Thoracic aorta (tissue), 2 donors: ENCODE data around the gene SCGN. TPM values are rescaled to one million over a fixed set of nuclear protein-coding genes. Genes with fewer than 3 reads are reported as not detected.

Experiments
- ATAC-seq: fragments of 150-250 bp; one replicate; pipeline ENCODE4 v1.8.0; 2017; ENCODE audit warnings: low read depth; ENCODE audit not compliant: insufficient number of reproducible peaks, low FRiP score
- DNase-seq: peaks from one replicate; pipeline ENCODE4 v3.0.0-alpha.2; 2020; ENCODE audit warnings: low spot score
- H3K27ac ChIP-seq, 2 donors: fragments of 200-600 bp; sonication (generic); 1 replicate in 1 of 2; 2 replicates in 1 of 2; pipeline ENCODE4 v1.5.1; 2016; ENCODE audit warnings: mild to moderate bottlenecking in 2 of 2, moderate library complexity in 2 of 2
- H3K27me3 ChIP-seq: fragments of 200-600 bp; sonication (generic); replicated peaks from 2 replicates; pipeline ENCODE4 v1.6.0; 2016; ENCODE audit warnings: mild to moderate bottlenecking; ENCODE audit not compliant: insufficient read depth
- H3K36me3 ChIP-seq: fragments of 200-600 bp; sonication (generic); one replicate; pipeline ENCODE4 v1.5.1; 2016
- H3K4me1 ChIP-seq, 2 donors: fragments of 200-600 bp; sonication (generic); 1 replicate in 1 of 2; 2 replicates in 1 of 2; pipeline versions ENCODE4 v1.5.1 to v1.6.0; 2016; ENCODE audit warnings: low read depth in 2 of 2, mild to moderate bottlenecking in 1 of 2; ENCODE audit not compliant: control insufficient read depth in 1 of 2
- H3K4me3 ChIP-seq: fragments of 200-600 bp; sonication (generic); 2 replicates; pipeline ENCODE4 v1.5.1; 2016; ENCODE audit warnings: mild to moderate bottlenecking
- H3K9me3 ChIP-seq: fragments of 200-600 bp; sonication (generic); 2 replicates; pipeline ENCODE4 v1.5.1; 2016
- total RNA-seq, 2 donors: library from RNA; depleted of rRNA; stranded (reverse); fragments of >200 nt; gene quantifications; one replicate each; pipeline versions ENCODE4 v1.1.0 to v1.2.3, GENCODE V29; 2016
- TF ChIP-seq, protein P1 (sequence below): fragments of 200-600 bp; sonication (generic); IDR thresholded peaks from one replicate; pipeline ENCODE4 v1.5.1; 2019; ENCODE audit warnings: antibody characterized with exemption

SCGN gene
- total RNA-seq, 2 donors from 2014 or later = 1.4 to 4.5 TPM

DNA sequence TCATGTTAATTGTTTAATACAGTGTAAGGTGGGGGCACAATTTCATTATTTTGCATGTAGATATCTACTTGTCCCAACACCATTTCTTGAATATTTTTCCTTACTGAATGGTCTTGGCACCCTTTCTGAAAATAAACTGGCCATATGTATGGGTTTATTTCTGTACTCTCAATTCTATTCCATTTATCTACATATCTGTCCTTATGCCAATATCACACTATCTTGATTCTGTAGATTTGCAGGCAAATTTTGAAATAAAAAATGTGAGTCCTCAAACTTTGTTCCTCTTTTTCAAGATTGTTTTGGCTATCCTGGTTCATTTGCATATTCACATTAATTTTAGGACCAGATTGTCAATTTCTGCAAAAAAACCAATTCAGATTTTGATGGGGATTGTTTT, 34.8 kb downstream of the SCGN start:
- Histone ChIP-seq H3K36me3 (no peaks in the 10 kb centered on the region), H3K4me1 (no peaks in the 10 kb centered on the region), H3K4me3 (no peak overlapping the region), H3K27ac (no peak overlapping the region), H3K9me3 (no peaks in the 10 kb centered on the region), H3K27me3 (no peaks in the 10 kb centered on the region)
- TF ChIP-seq, protein P1, sequence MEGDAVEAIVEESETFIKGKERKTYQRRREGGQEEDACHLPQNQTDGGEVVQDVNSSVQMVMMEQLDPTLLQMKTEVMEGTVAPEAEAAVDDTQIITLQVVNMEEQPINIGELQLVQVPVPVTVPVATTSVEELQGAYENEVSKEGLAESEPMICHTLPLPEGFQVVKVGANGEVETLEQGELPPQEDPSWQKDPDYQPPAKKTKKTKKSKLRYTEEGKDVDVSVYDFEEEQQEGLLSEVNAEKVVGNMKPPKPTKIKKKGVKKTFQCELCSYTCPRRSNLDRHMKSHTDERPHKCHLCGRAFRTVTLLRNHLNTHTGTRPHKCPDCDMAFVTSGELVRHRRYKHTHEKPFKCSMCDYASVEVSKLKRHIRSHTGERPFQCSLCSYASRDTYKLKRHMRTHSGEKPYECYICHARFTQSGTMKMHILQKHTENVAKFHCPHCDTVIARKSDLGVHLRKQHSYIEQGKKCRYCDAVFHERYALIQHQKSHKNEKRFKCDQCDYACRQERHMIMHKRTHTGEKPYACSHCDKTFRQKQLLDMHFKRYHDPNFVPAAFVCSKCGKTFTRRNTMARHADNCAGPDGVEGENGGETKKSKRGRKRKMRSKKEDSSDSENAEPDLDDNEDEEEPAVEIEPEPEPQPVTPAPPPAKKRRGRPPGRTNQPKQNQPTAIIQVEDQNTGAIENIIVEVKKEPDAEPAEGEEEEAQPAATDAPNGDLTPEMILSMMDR = no peak
- DNase-seq (no peak), ATAC-seq (no peak)

DNA sequence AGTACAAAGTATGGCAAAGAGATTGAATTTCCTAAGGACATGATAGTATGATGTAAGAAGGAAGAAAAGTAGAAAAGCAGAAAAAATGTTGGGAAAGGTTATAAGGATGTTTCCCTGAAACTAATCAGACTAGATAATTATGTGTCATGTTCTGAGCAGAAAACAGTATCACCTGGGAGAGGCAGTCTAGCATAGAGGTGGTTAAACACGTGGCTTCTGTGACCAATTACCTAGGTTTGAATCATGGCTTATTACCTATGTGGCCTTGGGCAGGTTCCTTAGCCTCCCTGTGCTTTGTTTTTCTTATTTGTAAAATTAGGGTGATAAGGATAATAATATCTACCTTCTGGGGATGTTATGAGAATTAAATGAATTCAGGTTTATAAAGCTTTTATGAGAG, 38.0 kb downstream of the SCGN start:
- Histone ChIP-seq H3K27ac (no peak overlapping the region), H3K4me3 (no peak overlapping the region), H3K27me3 (no peaks in the 10 kb centered on the region), H3K4me1 (no peaks in the 10 kb centered on the region), H3K9me3 (no peaks in the 10 kb centered on the region), H3K36me3 (no peaks in the 10 kb centered on the region)
- no peak for DNase-seq
- TF ChIP-seq, protein P1 = no peak
- no peak for ATAC-seq

DNA sequence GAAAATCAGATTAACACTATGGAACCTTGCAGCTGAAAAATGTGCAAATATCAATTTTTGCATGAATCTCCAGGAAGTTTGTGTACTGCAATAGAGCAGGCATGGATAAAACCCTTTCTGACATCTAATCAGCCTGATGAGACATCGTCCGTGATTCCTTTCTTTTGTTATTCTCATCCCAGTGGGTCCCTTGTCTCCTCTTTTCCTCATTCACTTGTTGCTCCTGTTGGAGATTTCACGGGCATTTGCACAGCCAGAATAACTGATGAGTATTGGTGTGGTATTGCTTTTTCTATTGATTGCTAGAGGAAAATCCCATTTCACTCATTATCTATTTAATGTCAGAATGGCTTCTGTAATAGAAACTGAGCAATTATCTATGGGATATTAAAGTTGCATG, 39.9 kb downstream of the SCGN start:
- no peaks in the 10 kb centered on the region for H3K27me3 ChIP-seq
- H3K4me1 ChIP-seq = no peaks in the 10 kb centered on the region

DNA sequence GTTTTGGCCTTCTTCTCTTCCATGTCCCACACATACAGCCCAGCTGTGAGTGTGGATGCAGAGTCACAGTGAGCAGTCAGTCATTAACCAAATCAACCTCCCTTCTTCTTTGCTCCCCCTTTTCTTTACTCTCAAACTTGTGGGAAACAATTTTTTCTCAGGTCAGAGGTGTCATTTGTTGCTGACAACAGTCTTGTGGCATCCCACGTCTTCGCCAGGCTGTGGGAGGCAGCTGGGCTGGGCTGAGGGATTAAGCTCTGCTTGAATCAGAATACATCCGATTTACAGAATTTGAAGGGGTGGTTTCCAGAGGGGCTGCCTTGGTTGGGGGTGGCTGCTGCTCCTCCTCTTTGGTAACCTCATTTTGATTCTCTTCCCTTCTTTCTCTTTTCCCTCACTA, 40.5 kb downstream of the SCGN start:
- ATAC-seq (no peak), DNase-seq (no peak)
- Histone ChIP-seq H3K36me3 (no peaks in the 10 kb centered on the region), H3K27ac (no peak overlapping the region), H3K4me3 (no peak overlapping the region), H3K27me3 (no peaks in the 10 kb centered on the region), H3K9me3 (no peaks in the 10 kb centered on the region), H3K4me1 (no peaks in the 10 kb centered on the region)
- TF ChIP-seq, protein P1 = no peak

More for the DNA sequence above, 39.9 kb downstream of the SCGN start:
- TF ChIP-seq, protein P1 = no peak
- ATAC-seq (no peak), DNase-seq (no peak)
- Histone ChIP-seq H3K4me3 (no peak overlapping the region), H3K9me3 (no peaks in the 10 kb centered on the region), H3K27ac (no peak overlapping the region), H3K36me3 (no peaks in the 10 kb centered on the region)

DNA sequence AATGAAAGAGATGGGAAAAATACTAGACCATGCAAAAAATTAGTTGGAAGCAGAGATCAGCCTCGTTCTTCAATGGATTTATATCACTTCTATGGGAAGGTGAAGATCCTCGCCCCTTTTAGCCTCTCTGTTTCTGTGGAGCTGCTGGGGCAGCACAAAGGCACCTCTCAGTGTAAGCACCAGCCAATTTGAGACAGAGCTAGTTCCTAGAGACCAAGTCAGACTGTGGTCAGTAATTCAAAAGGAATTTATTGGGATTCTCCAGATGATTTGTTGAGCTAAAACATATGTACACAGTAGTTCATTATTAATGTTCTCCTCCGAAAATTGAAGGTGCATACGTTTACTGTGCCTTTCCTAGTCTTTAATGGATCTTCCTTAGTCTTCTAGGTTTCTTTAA, 42.4 kb downstream of the SCGN start:
- Histone ChIP-seq H3K4me1 (no peaks in the 10 kb centered on the region), H3K4me3 (no peak overlapping the region), H3K27ac (no peak overlapping the region), H3K36me3 (no peaks in the 10 kb centered on the region), H3K9me3 (no peaks in the 10 kb centered on the region), H3K27me3 (no peaks in the 10 kb centered on the region)
- DNase-seq (no peak), ATAC-seq (no peak)
- TF ChIP-seq, protein P1 = no peak
